ENCODE measurements around the gene HPS1.

The HPS1 gene

DNA sequence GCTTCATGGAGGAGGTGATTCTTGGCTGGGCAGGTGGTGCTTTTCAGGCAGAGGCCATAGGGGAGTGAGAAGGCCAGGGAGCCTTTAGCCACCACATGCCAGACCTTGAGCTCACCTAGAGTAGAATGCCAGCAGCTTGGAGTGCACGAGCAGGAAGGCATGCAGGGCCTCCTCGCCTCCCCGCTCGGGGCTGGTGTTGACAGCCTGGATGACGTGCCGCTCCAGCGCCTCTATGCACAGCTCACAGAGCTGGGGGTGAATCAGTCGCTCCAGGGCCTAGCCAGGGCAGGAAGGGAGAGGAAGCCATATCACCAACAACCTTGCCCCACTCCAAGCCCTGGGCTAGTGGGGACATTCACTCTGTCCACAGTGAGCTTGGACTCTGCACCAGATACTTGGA lies 15.7 kb downstream of the HPS1 start:
- DNase-seq, result no peak

DNA sequence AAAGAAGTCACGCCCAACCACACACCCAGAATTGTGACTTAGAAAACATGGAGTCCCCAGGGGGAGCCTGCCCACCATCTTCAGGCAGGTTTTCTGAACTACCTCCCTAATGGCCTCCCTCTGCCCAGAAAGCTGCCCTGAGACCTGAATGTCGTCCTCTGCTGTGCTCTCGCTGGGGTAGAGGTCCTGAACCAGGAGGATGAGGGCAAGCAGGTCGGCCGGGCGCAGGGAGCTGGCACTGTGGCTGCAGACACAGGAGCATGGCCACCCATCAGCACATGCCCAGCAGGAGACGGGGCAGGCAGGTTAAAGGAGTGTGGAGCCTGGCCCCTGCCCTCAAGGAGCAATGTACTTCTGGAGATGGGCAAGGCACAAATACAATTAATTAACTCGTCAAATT lies 16.3 kb downstream of the HPS1 start:
- no peak for DNase-seq

DNA sequence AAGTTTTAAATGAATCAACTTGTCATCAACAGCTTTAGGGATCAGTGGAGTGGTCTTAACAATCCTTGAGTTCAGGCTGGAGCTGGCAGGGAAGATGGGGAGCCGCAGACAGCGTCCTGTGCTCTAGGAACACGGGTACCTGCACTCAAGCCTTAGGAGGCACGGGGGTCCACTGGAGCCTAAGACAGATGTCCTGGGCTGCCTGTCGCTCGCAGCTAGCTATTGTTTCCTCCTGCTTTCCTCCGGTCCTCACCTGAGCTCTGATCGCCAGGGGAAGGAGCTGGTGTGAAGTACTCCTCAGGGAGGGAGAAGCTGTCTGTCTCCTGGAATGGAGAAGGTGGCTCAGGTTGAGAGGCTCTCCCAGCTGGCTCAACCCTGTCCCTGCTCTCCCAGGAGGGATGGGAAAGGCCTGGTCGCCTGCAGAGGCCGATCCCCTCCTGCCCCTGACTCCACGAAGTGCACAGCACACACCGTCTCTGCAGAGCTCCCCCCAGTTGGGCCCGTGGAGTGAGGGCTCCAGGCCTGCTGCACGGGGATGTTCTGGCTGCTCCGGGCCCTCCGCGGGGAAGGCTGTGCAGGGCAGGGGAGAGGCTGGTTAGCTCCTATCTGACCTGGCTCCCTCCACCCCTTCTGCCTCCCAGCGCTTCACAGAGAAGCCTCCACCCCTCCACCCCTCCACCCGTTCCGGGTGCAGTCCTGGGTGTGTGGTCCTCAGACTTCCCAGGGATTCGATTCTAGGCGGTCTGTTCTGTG lies 17.2 kb downstream of the HPS1 start:
- no peak for DNase-seq

DNA sequence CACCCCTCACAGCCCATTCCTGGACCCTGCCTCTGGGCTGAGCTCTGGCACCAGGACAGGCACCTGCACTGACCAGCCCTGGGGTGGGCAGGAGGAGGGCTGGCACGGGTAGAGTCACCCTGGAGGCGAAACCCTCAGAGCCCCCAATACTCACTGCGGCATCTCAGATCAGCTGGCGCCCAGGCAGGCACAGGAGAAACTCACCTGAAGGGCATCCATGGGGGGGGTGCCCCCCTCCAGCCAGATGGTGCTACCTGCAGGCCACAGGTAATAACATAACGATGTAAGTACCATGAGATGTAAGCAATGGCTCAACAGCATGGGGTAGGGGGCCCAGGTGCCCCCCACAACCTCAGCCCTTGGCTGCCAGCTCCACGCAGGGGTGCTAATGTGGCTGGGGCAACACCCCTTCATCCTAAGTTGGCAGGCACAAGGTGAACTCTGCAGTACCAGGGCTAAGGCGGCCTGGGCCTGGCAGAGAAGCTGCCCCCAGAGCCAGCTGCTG lies 19.7 kb downstream of the HPS1 start:
- DNase-seq, result no peak

DNA sequence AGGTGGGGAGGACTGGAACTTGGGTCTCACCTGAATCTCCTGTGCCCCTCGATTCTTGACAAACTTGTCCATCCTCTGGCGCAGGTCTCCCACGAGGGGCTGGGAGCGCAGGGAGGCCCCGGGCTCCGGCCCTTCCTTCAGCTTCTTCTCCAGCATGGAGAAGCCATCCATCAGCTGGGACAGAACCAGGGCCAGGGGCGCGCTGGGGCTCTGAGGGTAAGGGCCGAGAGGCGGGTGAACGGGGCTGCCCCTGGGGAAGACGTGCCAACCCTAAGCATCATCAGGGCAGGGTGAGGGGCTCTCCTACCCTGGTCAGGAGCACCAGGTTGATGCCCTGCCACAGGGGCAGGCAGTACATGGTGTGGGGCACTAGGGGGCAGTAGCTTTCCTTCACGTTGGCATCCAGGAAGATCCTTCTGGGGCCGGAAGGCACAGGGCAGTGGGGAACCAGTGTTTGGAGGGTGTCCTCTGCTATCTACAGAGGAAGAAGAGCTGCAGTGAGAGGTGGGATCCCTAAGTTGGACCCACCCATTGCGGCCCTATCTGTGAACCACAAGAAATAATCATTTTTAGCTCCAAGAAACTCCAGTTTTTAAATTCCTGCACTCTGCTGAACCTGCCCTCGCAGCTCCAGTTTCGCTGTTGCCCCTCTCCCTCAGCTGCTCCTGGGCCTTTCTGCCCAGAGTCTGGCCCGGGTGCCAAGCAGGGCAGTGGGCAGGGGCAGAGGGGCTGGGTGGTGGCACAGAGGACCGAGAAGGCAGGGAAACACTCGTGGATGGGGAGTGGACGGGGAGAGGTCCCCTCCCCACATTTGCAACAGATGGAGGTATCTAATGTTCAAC lies 21.0 kb downstream of the HPS1 start:
- no peak for DNase-seq

DNA sequence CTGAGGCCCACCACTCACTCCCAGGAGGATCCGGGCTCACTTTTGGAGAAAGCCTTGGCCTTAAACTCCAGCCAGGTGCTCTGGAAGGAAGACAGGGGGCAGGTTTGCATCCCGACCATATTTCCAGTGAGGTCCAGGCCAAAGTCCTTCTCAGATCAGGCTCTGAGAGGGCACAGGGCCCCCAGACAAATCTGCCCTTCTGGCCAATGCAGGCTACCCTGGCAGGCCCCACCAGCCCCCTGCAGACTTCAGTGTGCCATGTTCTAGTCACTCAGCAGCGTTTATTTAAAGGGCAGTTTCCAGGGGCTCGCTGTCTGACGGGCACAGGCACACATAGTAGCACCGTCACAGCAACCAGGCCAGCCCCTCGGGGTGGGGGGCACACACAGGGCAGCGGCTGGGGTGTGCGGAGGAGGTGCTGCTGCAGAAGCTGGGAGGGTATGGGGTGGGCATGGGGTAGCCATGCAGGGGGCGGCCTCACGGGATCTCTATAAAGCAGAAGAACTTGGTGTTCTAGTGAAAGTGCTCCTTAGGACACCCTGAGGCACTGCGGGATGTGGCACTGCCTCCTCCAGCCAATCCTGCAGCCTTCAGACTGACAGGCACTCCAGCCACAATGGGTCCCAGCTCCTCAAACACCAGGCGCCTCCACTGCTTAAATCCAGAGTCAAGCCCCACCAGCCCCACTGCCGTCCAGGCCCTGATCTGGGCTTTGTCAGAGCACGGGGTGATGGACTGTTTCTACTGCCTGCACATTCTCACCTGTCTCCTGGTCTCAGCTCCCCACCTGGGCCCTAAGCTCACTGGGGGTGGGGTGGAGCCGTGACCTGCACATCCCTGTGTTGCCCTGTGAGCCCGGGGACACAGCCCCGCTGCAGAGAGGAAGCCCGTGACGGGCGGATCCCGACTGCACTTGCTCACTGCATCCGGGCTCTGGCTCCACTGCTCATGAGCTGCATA lies 22.2 kb downstream of the HPS1 start:
- no peak for DNase-seq

DNA sequence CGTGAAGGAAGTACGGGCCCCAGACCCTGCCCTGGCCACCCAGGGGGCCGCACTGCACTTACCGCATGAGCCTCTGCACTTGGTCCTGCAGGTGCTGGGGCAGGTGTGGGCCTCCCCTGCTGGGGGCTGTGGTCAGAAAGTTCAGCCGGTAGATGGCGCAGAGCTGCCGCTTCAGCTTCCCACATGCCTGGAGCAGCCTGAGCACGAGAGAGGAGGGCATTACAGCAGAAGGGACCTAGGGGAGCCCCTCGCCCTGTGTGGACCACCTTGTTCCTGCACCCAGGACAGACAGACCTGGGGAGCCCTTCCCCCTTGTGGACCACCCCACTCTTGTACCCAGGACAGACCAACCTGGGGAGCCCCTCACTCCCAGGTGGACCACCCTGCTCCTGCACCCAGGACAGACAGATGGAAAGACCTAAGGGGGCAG lies 23.0 kb downstream of the HPS1 start:
- no peak for DNase-seq

DNA sequence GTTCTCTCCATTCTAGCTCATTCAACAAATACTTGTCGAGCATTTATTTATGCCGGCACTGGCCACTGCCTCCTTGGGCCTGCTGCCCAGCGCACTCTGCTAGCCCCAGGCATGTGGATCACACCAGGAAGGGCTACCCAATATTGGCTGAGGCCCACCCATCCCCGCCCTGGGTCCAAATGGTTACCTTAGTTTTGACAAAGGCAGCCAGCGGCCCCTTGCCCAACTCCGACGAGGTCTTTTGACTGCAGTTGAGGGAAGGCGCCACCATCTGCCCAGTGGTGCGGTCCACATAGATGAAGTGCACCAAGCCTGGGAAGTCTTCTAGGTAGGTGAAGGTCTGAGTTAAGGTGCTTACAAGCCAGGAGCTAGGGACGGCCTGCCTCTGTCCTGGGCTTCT lies 24.6 kb downstream of the HPS1 start:
- DNase-seq, result no peak

DNA sequence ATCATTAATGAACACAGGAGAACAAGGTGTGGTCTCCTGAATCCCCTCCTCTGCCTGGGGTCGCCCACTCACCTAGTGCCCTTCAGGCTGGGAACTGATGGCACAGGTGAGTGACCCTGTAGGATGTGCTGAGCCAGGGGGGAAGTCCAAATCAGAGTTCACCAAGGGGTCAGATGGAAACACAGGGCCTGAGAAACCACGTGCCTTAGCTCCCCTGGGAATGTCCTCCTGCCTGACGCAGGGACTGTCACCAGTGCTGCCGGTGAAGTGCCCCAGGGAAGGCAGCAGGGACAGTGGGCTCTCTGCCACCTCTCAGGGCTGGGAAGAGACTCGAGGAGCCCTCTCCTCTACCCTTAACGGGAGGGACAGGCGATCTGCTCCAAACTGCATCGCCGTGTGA lies 25.9 kb downstream of the HPS1 start:
- no peak for DNase-seq

DNA sequence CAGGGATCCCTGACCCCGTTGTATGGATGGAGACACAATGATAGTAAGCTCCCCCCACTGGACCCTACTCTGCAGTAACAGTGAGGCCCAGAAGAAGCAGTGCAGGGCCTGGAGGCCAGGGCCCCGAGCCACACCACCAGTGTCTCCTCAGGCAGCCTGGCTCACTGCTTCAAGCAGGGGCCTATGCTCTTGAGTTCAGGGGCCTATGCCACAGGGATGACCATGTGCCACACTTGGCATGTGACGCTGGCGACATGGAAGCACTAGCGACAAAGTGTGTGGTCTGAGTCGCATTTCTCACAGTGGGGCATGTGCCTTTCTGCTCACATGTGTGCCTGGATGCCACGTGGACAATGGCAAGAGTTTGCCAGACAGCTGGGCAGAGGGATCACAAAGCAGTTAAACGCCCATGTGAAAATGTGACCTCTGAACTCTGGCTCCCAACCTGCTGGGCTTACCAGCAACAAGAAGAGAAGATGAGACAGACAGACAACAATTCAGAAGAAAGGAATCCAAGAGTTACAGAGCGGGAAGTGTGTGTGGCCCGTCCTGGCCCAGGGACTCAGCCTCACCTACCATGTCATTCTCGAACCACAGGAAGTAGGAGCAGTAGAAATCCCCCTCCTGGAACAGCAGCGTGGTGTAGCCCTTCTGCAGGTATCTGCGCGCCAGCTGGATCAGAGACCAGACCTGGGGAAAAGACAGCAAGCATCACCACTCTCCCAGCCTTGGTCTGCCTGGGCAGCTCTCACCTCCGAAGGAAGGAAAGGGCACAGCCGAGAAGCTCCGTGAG lies 27.1 kb downstream of the HPS1 start:
- no peak for DNase-seq

DNA sequence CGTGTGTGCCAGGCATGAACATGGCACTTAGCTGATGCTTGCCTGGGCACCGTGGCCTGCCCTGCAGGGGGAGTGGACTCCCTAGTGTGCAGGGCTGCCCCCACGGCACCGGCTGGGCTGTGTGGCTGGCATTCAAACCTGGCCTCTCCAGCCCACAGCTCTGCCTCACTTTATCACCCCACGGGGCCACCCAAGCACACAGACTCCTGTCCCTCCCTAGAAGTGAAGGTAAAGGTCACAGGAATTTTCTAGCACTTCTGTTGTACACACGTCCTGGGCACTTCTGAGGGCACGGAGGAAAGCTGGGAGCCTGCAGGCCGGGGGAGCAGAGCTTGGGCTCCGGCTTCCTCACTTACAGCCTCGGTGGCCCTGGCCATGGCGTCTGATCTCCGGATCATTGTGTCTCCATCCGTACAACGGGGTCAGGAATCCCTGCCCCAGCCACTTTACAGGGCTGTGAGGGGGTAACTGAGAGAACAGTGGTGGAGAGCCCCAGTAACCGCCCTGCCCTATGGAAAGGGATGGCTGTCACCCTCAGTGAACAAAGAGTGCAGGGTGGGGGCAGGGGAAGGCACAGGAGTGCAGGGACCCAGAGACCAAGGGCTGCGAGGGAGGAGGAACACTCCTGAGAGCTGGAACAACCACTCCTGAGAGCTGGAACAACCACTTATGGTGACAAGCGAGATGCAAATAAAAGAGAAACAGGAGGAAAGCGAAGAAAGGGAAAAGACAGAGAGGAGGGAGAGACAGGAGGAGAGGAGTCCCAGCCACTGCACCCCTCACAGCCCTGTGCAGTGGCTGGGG lies 27.9 kb downstream of the HPS1 start:
- no peak for DNase-seq

DNA sequence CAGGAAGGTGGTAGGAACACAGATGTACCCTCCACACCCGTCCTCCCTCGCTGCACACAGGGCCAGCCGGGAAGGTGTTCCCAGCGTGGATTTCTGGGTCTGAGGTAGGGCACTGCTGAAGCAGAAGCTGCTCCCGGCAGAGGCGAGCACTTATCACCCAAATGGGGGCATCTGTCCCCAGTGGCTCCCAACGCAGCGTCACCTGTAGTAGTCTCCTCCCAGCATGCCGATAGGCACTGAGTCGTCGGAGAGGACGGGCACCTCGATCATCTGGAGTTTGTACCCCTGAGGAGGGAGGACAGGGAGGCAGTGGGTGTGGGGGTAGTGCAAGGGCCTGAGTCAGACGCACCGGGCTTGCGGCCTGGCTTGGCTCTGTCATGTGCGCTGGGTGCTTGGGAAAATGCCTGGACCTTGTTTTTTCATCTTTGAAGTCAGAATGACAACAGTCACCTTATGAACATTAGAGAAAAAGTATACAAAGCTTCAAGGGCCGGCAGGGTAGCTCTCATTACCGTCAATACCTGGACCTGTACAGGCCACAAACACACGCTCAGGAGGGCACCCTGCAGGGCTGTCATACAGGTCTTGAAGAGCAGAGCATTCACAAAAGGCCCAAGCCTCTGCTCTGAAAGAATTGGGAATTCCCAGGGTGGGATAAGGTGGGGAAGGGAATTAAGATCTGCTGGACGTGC lies 28.6 kb downstream of the HPS1 start:
- DNase-seq, result no peak

DNA sequence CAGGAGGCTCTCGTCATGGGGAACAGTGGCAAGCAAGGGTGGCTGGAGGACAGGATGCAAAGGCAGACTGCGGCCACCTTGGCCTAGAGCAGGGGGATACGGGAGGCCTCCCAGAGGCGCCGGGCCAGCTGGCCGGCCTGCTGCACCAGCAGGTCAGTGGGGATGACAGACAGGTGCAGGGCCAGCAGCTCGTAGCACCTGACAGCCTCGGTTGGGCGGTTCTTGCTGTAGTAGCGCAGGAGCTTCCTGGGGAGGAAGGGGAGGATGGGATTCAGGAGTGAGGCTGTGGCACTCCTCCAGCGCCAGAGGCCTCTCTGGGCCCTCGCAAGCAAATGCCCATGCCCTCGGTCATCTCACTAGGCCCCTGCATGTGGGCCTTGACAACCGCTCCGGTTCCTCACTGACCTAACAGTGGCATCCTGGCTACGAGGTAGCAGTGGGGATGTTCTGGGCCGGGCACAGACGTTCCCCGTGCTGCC lies 29.2 kb downstream of the HPS1 start:
- no peak for DNase-seq

DNA sequence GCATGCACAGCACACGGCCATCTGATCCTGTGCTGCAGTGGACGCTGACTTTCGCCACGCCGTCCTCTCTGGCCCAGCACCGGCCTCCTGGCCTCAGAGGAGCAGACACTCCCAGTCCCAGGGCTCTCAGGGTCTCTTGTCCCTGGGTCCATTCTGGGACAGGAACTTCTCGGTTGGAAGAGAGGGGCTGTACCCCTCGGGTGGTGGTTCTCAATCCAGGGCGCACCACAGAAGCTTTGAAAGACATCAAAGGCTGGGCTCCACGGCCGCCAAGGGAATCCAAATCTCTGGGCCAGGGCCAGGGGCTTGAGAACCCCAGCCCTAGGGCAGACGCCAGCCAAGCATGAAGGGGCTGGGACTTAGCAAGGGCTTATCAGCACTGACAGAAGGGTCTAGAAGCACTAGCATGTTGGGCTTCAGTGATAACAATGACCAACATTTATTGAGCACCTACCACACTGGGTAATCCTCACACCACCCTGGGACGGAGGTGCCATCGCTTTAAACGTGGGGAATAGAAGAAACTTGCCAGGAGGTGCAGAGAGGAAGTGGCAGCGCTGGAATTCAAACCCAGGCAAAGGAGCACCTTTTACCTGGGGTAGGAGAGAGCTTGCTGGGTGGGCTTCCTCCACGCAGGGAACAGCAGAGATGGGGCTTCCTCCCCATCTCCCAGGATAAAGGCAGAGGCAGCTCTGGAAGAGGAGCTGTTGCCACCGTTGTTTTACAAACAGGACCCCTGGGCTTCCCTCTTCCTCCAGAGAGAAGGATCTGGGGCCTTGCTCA lies 29.9 kb downstream of the HPS1 start:
- DNase-seq, result no peak

DNA sequence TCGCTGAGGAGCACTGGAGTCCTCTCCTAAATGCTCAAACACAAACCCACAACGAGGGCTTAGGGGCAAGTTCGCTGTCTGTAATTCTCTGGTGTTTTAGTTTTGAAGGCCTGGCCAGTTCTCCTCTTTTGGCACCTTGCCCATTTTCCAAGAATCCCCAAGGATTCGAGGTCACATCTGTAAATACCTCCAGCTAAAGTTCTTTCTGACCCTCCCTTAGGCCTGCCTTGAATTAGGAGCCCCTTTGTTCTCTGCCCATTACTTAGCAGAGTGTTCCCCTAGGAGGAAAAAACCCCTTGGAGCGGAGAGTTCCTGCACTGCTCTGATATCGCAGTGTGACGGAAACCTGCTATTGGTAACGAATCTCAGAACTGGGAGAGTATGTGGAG lies 31.0 kb downstream of the HPS1 start:
- DNase-seq, result no peak

DNA sequence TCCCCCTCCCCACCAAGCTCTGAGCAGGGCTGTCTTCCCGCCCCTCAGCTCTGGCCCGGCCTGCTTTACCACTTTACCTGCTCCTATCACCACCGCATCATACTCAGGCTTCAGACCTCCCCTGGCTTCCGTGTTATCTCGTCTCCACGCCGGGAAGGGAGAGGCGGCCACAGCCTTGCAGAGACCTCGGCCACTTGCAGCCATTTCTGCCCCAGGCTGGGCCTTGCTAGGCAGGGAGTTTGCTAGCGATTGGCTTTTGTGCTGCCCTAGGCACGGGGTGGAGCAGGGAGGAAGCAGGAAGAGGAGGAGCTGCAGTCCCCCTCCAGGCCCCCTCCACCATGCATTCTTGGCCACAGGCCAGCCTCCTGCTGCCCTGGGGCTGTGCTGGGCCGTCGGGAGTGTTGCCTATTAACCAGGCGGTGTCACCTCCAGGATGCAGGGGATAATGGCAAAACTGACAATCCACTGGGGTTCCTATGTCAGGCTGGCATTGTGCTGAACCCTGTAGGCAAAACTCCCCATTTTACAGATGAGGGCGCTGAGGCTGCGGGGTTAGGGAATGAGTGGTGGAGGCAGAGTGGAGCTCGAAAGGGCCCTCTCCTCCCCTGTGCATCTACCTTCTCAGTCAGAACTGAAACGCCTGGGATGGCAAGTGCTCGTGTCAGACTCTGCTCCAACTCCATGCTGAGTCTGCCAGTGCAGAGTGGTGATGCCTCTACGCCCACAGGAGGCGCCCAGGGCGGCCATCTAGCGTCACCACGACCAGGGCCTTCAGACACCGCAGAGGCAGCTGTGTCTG lies 31.6 kb downstream of the HPS1 start, which contains the start of gene PYROXD2:
Gene PYROXD2 (minus strand): TSS at position 251 of the 799 bp plus-strand sequence. CDS start 47 bp downstream, at position 204.
- no peak for DNase-seq

DNA sequence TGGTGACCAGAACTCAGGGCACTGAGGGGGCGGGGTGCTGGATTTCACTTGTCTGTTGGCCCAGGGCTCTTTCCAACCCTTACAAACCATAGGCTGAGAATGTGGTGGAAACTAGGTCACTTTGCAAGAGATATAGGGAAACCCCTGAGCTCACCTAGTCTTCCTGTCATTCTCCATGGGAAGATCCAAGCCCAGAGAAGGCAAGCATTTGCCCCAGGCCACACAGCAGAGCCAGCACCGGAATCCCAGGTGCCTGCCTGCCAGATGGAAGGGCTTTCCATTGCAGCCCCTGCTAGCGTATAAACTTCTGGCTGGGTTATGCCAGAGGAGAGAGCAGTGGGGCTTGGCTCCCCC lies 32.2 kb downstream of the HPS1 start:
- DNase-seq, result no peak

DNA sequence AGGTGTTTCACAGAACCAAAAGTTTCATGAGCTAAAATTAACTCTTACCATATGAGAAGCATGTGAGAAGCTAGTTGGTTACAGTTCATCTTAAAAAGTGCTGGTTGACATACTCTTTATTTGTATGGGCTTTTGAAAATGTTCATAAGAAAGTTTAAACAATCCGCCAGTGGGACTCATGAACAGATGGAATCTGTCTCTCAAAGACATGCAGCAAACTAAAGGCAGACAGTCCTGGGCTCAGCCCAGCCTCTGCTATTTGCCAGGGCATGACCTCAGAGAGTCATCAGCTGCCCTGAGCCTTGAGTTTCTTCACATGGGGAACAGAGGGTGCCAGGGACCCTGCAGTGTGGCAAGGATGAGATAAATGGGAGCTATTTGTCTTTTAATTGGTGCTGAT lies 35.0 kb downstream of the HPS1 start:
- no peak for DNase-seq

DNA sequence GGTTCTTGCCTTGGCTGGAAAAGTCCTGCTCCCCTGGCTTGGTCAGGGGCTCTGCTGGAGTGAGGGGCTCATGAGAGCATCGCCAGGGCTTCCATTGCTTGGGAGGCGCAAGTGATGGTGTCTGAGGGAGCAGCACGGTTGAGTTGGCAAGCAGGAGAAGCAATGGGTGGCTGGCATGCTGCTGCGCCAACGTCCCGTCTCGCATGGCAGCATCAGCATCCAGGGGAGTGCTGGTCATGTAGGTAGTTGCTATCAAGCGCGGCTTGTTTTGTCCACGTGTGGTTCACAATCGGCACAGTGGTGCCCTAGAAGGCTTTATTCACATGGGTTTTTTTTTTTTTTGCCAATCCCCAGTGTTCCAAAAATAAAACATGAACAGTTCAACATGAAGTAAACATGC lies 35.6 kb downstream of the HPS1 start:
- no peak for DNase-seq
